GM12892 (cell line): Measurements from ENCODE around the gene GLS2.

ENCODE experiments used
- POLR2A ChIP-seq: IDR thresholded peaks from 2 replicates; pipeline ENCODE4 v1.6.1; 2011; ENCODE audit warnings: low read depth, low read length, control low read depth
- POLR2AphosphoS5 ChIP-seq: IDR thresholded peaks from 2 replicates; pipeline ENCODE4 v1.6.1; 2011; ENCODE audit warnings: low read depth, low read length, control low read depth

DNA sequence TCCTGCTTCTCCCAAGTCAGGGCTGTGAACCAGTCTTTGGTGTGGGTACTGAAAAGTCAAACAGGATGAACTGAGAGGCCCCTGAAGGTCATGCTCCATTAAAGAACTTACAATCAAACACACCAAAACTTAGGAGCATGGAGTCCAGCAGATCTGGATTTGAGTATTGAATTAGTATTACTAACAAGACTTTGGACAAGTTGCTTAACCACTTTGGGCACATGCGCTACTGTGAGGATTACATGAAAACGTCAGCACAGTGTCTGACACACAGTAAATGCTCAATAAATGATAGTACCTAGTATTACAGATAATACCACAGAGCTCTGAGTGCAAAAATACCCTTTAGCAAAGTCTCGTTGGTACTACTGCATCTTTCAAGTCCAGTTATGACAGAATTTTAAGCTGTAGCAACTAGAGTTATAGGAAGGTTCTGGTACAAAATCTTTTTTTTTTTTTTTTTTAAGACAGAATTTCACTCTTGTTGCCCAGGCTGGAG, 62.0 kb downstream of the GLS2 start:
- no peak for TF ChIP-seq POLR2A
- no peak for TF ChIP-seq POLR2AphosphoS5
